ENCODE measurements around the gene FAM237B.

DNA sequence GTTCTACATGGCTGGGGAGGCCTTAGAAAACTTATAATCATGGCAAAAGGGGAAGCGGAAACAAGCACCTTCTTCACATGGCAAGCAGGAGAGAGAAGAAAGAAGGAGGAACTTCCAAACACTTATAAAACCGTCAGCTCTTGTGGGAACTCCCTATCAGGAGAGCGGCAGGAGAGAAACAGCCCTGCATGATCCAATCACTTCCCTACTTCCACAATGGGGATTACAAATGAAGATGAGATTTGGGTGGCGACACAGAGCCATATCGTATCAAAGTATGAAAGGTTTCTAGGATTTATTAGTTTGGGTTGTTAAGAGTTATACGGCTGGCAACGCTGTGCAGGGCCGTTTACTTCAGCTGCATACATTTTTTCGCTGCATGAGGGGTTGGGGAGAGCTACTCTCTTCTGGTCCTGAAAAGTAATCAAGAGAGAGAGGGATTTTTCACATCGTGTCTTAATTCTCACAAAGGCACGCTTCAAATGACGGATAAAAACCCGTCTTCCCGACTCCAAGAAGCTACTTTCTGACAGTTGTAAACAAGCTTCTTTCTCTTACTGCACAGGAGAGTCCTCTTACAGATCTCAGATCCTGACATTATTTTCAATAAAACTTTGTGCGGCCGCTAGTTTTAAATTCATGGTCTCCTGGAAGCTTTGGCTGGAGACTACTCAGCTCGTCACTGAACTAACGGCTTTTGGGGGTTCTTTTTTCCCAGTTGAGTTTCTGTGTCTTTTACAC is 24.7 kb upstream of the FAM237B start:
- TF ChIP-seq, protein P1, sequence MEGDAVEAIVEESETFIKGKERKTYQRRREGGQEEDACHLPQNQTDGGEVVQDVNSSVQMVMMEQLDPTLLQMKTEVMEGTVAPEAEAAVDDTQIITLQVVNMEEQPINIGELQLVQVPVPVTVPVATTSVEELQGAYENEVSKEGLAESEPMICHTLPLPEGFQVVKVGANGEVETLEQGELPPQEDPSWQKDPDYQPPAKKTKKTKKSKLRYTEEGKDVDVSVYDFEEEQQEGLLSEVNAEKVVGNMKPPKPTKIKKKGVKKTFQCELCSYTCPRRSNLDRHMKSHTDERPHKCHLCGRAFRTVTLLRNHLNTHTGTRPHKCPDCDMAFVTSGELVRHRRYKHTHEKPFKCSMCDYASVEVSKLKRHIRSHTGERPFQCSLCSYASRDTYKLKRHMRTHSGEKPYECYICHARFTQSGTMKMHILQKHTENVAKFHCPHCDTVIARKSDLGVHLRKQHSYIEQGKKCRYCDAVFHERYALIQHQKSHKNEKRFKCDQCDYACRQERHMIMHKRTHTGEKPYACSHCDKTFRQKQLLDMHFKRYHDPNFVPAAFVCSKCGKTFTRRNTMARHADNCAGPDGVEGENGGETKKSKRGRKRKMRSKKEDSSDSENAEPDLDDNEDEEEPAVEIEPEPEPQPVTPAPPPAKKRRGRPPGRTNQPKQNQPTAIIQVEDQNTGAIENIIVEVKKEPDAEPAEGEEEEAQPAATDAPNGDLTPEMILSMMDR (conservative IDR thresholded peaks at IDR 0.05; ENCODE audit: low read length), result no peak
- TF ChIP-seq EZH2phosphoT487 (IDR thresholded peaks at IDR 0.05; ENCODE audit: borderline replicate concordance), result no peak

Measured in Loucy (cell line).